Tibial nerve (tissue), 4 donors: ENCODE results near the gene OR10A7. TPM values are rescaled to one million over a fixed set of nuclear protein-coding genes. Genes with fewer than 3 reads are reported as not detected.
"Not testable (repeated sequence)": the region's sequence is repeated elsewhere in the genome, so short reads cannot be mapped to it uniquely, and the experiment has no call there.

Experiments
- DNase-seq, 2 donors: peaks; one replicate each; pipeline ENCODE4 v3.0.0-alpha.2; 2019; ENCODE audit warnings: low spot score in 2 of 2
- H3K27ac ChIP-seq, 4 donors: fragments of 200-600 bp; sonication (generic) in 3 of 4; one replicate each; pipeline ENCODE4 v1.5.1; 2017 to 2019; ENCODE audit warnings: mild to moderate bottlenecking in 1 of 4
- H3K27me3 ChIP-seq, 2 donors: fragments of 200-600 bp; sonication (generic) in 1 of 2; one replicate each; pipeline versions ENCODE4 v1.5.1 to v1.6.0; 2017 to 2019
- H3K36me3 ChIP-seq, 3 donors: fragments of 200-600 bp; sonication (generic); one replicate each; pipeline ENCODE4 v1.5.1; 2018 to 2019
- H3K4me1 ChIP-seq, 4 donors: fragments of 200-600 bp; sonication (generic) in 3 of 4; one replicate each; pipeline ENCODE4 v1.5.1; 2017 to 2019
- H3K4me3 ChIP-seq, 4 donors: fragments of 200-600 bp; sonication (generic) in 3 of 4; one replicate each; pipeline ENCODE4 v1.5.1; 2017 to 2019; ENCODE audit warnings: mild to moderate bottlenecking in 1 of 4, moderate library complexity in 1 of 4
- H3K9me3 ChIP-seq, 4 donors: fragments of 200-600 bp; sonication (generic) in 3 of 4; one replicate each; pipeline ENCODE4 v1.5.1; 2017 to 2019
- CTCF ChIP-seq, 5 experiments: fragments of 200-600 bp in 3 of 5; fragments of 450-650 bp in 2 of 5; sonication (generic) in 3 of 5; IDR thresholded peaks; one replicate each; pipeline ENCODE4 v1.5.1; 2016 to 2019; ENCODE audit warnings: antibody characterized with exemption in 5 of 5, mild to moderate bottlenecking in 3 of 5, moderate library complexity in 2 of 5
- EP300 ChIP-seq, 2 donors: sonication (generic); formaldehyde crosslinking; IDR thresholded peaks; one replicate each; pipeline ENCODE4 v1.6.1; 2017; ENCODE audit warnings: antibody characterized with exemption in 2 of 2, mild to moderate bottlenecking in 1 of 2
- POLR2A ChIP-seq, 2 donors: fragments of 450-650 bp; IDR thresholded peaks; one replicate each; pipeline ENCODE4 v1.6.1; 2017; ENCODE audit warnings: antibody characterized with exemption in 2 of 2, mild to moderate bottlenecking in 2 of 2, moderate library complexity in 2 of 2
- WGBS, 2 donors: methylation state at CpG; one replicate each; pipeline ENCODE4 v1.1.5; 2018; 5-methylcytosine and 5-hydroxymethylcytosine counted together
- total RNA-seq, 4 donors: library from RNA; depleted of rRNA; stranded (reverse); fragments of >200 nt; gene quantifications; one replicate each; pipeline ENCODE4 v1.1.0, GENCODE V29; 2016

Gene OR10A7
- not detected for total RNA-seq

GRCh38 chr12:55220725-55221124 is at the start of gene OR10A7:
Gene OR10A7 (plus strand): TSS chr12:55221025. CDS start chr12:55221025, 0 bp downstream.
- Histone ChIP-seq H3K9me3 (no peaks in the 10 kb centered on the region), H3K4me1 (no peaks in the 10 kb centered on the region), H3K27me3 (no peaks in the 10 kb centered on the region), H3K36me3 (no peaks in the 10 kb centered on the region), H3K4me3 (no peak within 1 kb of the TSS), H3K27ac (no peak within 1 kb of the TSS)
- no peak for DNase-seq
- WGBS, 2 donors, result 85 to 90% methylated on average over 2 of the region's 2 CpGs
- TF ChIP-seq EP300 (IDR thresholded peaks at IDR 0.05) (no peak), CTCF (IDR thresholded peaks at IDR 0.05) (no peak), POLR2A (IDR thresholded peaks at IDR 0.05) (no peak)

GRCh38 chr12:55171445-55171844 is 49.4 kb upstream of the OR10A7 start:
- Histone ChIP-seq H3K27me3 (no peaks in the 10 kb centered on the region), H3K4me1 (no peaks in the 10 kb centered on the region), H3K4me3 (no peak overlapping the region), H3K36me3 (no peaks in the 10 kb centered on the region), H3K9me3 (no peaks in the 10 kb centered on the region), H3K27ac (no peak overlapping the region)
- 87 to 90% methylated on average over 2 of the region's 2 CpGs for WGBS, 2 donors
- no peak for DNase-seq
- TF ChIP-seq CTCF (IDR thresholded peaks at IDR 0.05) (no peak), POLR2A (IDR thresholded peaks at IDR 0.05) (no peak)

GRCh38 chr12:55171846-55172245 is 49.0 kb upstream of the OR10A7 start:
- WGBS, 2 donors, result 71 to 72% methylated on average over 2 of the region's 2 CpGs
- not testable (repeated sequence) for H3K9me3 ChIP-seq, H3K27ac ChIP-seq, H3K4me3 ChIP-seq, H3K4me1 ChIP-seq, H3K27me3 ChIP-seq, DNase-seq, H3K36me3 ChIP-seq

GRCh38 chr12:55172686-55173085 is 48.1 kb upstream of the OR10A7 start:
- Histone ChIP-seq H3K27me3 (no peaks in the 10 kb centered on the region), H3K4me3 (no peak overlapping the region), H3K27ac (no peak overlapping the region), H3K9me3 (no peaks in the 10 kb centered on the region), H3K36me3 (no peaks in the 10 kb centered on the region), H3K4me1 (no peaks in the 10 kb centered on the region)
- TF ChIP-seq EP300 (IDR thresholded peaks at IDR 0.05), result no peak
- no peak for TF ChIP-seq POLR2A (IDR thresholded peaks at IDR 0.05)
- TF ChIP-seq CTCF (IDR thresholded peaks at IDR 0.05), result no peak
- DNase-seq, result no peak
- WGBS, 2 donors, result 41 to 63% methylated on average over 1 of the region's 1 CpG

- H3K27me3 ChIP-seq, result no peaks in the 10 kb centered on the region
- DNase-seq, result no peak
- no peaks in the 10 kb centered on the region for H3K36me3 ChIP-seq
- TF ChIP-seq EP300 (IDR thresholded peaks at IDR 0.05), result no peak
- no peak for TF ChIP-seq POLR2A (IDR thresholded peaks at IDR 0.05)
- TF ChIP-seq CTCF (IDR thresholded peaks at IDR 0.05), result no peak
- WGBS, 2 donors, result 68 to 96% methylated on average over 2 of the region's 2 CpGs
- H3K4me1 ChIP-seq, result no peaks in the 10 kb centered on the region
- no peak overlapping the region for H3K27ac ChIP-seq
- no peak overlapping the region for H3K4me3 ChIP-seq
- H3K9me3 ChIP-seq, result peaks cover 0 to 1% (median 0%) of the 10 kb centered on the region in 4 donors
Observed at GRCh38 chr12:55173456-55173855, 47.4 kb upstream of the OR10A7 start.

GRCh38 chr12:55188573-55188972 is 32.3 kb upstream of the OR10A7 start:
- Histone ChIP-seq H3K27me3 (no peaks in the 10 kb centered on the region), H3K9me3 (peaks cover 0 to 3% (median 0%) of the 10 kb centered on the region in 4 donors), H3K27ac (no peak overlapping the region), H3K4me3 (no peak overlapping the region), H3K36me3 (no peaks in the 10 kb centered on the region), H3K4me1 (no peaks in the 10 kb centered on the region)
- TF ChIP-seq EP300 (IDR thresholded peaks at IDR 0.05), result no peak
- no peak for TF ChIP-seq POLR2A (IDR thresholded peaks at IDR 0.05)
- DNase-seq, result no peak
- 5 to 7% methylated on average over 2 of the region's 2 CpGs for WGBS, 2 donors
